Posterior cingulate gyrus (tissue), 11 donors: Measurements from ENCODE around the gene CALHM6.
A peak's percentile ranks its signal among the peaks of the same experiment; 100 is the strongest.

Experiments used
- DNase-seq, 10 donors: peaks; one replicate each; pipeline versions ENCODE4 v3.0.0 to v3.0.0-alpha.2; 2020 to 2021; ENCODE audit warnings: mixed read lengths in 3 of 10
- intact Hi-C: fragments of 100-400 bp; cut with DNase I; formaldehyde crosslinking; loops from one replicate; pipeline ENCODE4 v1.15.1; 2023

The CALHM6 gene

DNA sequence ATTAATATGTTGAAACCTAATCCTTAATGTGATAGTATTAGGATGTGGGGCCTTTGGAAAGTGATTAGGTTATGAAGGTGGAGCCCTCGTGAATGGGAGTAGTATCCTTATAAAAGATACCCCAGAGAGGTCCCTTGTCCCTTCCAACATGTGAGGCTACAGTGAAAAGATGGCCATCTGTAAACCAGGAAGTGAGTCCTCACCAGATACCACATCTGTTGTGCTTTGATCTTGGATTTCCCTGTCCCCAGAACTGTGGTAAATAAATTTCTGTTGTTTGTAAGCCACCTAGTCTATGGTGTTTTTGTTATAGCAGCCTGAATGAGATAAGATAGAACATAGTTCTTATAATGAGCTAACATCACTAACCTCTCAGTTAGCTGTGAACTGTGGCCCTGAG, 16.6 kb upstream of the CALHM6 start:
- DNase-seq: no peak
- intact Hi-C loops: no loop called here

DNA sequence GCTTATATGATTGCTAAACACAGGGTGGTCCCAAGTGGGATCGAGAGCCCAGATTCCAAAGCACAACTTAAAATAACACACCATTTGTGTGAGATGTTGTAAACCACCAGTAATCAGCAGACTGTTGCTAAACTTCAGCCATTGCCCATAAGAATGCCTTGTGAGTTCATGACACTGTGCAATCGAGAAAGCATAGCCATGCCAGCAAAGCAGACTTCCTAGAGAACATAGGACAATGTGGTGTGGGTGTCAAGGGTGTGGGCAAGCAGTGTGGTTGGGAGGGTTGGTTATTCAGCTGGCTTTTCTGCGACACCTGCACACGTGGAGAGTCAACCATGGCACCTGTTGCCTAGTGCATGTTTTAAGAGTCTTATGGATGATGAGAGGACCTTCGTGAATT, 16.1 kb upstream of the CALHM6 start:
- intact Hi-C loops: no loop called here

DNA sequence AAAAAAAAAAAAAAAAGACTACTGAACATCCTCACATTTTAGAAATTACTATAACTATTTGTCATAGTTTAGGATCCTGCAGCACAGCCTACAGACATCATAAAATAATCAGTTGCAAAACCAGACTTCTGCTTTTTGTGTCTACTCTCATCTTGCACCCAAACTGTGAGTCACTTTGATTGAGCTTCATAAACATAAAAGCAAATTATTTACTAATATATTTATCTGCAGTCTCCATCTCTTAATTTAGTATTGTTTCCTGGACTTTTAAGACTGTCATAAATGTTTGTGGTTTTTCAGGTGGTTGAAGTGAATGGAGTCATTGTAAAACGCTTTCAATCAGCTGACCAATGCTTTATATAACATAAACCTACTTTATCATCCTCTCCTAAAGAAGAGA, 14.8 kb upstream of the CALHM6 start:
- intact Hi-C loops: no loop called here
- DNase-seq: no peak

More for the DNA sequence above, 16.1 kb upstream of the CALHM6 start:
- no peak for DNase-seq

DNA sequence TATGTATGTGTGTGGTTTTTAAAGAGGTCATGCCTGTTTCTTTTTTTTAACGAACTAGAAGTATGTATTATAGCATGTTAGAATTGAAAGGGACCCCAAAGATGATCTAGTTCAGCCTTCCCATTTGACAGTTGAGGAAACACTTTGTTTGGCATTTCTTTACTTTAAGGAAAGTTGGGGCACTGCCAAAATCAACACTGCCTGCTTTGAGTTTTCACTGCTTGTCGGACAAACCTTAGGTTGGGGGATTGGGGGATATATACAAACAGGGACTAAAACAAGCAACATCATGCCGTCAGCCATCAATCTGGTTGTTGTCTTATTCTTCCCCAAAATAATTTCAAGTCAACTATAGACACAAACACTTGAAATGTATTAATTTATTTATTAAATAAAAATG, 14.1 kb upstream of the CALHM6 start:
- intact Hi-C loops: no loop called here
- no peak for DNase-seq

DNA sequence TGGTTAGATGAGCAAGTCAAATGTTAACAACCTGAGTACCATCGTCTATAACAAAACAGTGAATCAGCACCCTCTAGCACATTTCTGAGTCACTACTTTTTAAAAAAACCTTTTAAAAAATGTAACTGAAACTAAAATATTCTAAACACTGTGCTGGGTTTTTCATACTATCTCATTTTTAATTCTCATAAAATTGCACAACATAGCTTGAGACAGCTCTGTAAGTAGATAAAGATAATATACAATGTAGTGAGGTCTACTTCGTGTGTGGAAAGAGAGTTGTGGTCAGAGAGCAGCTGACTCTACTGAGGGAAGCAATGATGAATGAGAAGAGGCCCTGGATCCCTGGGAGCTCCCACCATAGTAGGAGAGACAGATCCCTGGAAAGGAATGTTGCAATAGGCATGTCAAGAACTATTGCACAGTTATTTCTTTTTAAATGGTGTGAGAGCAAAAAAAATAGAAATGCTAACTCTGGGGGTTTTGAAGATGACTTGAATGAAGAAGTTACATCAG, 13.6 kb upstream of the CALHM6 start:
- no peak for DNase-seq
- intact Hi-C loops: no loop called here

DNA sequence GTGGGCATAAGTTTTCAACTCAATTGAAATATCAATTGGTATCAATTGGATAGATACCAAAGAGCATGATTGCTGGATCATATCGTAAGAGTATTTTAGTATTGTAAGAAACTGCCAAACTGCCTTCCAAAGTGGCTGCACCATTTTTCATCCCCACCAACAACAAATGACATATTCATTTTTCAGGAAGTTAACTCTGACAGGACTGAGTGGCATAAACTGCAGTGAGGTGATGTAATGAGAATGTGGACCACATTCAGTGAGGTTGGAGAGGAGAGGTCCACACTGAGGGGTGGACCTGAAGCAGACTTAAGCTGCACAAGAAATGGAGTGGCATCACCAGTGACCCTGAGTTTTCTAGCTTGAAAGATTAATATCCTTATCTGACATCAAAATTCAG, 11.6 kb upstream of the CALHM6 start:
- no peak for DNase-seq
- intact Hi-C loops: no loop called here

DNA sequence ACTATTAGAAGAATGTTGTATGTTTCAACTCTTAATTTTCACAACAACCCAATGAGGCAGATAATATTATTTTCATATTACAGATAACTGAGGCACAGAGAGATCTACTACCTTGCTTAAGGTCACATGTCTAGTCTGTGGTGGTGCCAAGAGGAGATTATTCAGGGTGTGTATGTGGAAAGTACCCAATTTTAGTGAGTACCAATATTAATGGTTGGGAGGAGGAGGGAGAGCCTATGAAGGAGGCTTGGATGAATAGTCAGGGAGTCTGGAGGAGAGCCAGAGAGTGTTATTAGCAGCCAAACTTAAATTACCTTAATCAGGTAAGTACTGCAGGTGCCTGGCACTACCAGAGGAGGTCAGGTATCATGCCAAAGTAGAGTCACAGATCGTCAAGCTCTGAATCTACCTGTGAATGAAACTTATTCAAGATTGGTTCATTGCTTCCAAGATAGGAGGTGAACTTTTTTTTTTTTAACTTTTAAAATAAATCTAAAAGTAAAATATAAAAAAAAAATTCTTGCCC, 10.9 kb upstream of the CALHM6 start:
- intact Hi-C loops: no loop called here
- DNase-seq: no peak

DNA sequence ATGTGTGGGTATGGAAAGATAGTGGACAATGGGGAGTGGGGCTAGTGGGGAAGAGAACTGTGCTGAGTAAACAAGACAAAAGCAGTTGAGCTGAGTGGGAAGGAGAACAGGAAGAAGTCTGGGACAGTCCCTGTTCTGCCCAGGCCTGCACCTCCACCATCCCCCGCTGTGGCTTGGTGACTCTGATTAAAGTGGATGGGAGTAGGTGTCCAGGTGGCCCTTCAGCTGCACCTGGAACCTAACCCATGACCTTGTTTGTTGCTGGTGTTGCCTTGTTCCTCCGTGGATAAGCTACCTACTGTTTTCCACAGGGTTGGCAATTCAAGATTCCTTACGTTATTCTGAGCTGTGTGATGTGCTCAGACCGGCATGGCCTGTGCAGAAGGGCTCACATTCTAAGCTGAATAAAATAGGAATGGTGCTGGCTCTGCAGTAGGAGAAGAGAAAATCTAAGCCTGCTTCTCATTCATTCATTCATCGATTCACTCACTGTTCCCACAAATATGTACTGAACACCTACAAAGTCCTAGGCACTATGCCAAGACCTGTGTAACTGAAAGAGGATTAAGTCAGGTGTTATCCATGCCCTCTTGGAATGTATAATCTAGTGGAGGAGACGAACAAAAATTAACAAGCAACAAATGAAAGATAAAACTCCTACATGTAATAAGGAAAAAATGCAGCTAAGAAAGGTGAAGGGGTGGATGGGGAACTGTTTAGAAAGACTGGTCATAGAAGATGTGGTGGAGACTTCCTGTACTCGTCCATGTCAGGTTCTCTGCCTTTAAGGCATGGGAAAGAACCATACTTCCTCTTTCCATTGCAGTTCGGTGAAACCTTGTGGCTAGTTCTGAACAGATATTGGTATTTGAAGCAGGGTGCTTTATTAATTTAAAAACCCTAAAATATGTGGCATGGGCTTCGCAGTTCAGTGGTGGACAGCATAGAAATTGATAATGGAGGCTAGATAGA, 10.1 kb upstream of the CALHM6 start:
- intact Hi-C loops: no loop called here
- DNase-seq: no peak

DNA sequence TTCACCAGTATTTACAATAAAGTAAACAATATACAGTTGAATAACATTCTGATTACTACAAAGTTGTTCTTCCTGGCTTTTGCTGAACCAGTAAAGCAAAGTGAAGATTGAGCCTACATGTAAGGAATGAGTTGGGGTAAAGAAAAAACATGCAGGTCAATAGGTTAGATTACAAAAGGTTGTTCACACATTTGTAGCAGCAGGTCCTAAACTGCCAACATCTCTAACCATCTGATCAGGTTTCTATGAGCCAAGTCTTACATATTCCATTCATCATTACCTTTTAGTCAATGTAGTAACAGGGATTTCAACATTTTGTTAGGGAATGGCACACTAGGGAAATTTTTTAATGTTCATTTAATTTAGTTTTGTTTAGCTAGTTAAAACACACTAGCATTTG, 9.3 kb upstream of the CALHM6 start:
- DNase-seq: no peak
- intact Hi-C loops: no loop called here

DNA sequence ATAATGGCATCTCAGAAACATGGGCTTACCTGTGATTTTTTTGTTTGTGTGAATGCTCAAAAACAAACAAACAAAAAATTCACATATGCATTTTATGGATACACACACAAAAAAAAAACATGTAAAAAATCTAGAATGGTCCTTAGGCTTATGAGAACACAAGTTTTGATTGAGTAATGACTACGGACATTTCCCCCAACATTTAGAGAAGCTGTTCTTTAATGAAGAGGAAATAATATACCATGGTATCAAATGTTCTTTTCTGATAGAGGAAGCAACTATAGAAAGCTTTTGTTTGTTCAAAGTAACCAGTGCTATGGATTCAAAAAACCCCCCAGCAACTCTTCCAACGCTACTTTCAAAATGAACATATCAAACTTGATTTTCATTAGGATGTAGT, 8.6 kb upstream of the CALHM6 start:
- no peak for DNase-seq
- intact Hi-C loops: no loop called here

DNA sequence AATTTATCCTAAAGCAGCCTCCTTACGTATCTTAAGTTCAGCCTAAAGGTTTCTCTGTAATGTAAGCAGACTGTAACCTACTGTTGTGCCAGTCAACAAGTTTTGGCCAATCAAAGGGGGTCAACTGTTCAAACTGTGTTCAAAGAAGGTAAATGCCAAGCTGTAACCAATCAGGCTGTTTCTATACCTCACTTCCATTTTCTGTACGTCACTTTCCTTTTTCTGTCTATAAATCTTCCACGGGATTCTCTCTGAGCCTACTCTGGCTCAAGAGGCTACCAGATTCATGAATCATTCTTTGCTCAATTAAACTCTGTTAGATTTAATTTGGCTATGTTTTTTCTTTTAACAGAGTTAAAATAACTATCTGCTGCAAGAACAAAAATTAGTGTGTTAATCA, 5.1 kb upstream of the CALHM6 start:
- no peak for DNase-seq
- intact Hi-C loops: no loop called here

DNA sequence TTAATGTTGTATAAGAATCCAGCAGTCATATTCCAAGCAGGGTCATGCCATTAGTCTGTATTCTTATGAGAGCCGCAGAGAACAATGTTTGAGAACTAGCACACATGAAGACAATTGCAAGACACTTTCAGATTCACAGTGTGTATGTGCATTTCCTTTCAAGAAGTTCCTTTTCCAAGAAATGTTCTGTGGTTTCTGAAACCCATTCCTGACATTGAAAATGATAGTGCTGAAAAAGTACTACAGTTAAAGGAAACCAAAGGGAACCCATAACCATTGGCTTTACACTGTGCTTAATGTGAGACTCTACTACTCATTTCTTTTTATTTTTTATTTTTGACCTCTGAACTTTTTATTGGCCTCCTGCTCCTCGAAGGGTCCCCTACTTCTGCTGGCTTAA, 4.2 kb upstream of the CALHM6 start:
- no peak for DNase-seq
- intact Hi-C loops: no loop called here

DNA sequence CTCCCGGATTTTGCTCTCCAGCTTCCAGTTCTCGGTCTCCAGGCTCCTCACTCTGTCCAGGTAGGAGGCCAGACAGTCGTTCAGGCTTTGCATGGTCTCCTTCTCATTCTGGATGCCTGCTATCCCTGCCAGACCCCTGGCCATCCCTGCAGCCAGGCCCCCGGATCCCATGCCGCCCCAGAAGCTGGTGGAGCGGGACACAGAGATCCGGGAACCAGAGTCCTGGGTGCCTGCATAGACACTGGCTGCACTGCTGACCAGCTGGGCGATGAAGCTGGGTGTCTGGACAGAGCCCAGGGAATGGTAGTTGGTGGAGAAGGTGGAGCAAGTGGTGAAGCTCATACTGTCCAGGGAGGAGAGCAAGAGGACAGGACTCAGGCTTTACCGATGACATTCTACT, 2.9 kb upstream of the CALHM6 start:
- DNase-seq: peak in 3 of 10 donors; percentile 66 to 70 (median 67)
- intact Hi-C loops: no loop called here

DNA sequence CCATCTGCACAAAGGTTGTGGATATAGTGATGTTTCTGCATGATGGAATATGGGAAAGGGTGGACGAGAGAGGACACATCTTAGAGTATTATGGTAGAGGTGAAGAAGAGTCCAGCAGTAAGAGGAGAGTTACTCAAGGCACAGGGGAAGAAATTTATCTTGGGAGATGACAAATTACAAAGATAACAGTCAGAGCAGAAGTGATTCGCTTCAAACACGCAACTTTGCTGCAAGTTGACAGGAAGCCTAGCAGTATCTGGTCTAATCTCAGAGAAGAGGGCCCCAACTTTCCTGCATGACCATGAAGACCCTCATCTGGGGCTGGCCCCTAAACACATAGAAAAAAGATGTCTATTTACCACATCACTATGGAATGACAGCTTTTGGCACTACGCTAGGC, 1.2 kb upstream of the CALHM6 start:
- intact Hi-C loops: no loop called here
- DNase-seq: no peak

DNA sequence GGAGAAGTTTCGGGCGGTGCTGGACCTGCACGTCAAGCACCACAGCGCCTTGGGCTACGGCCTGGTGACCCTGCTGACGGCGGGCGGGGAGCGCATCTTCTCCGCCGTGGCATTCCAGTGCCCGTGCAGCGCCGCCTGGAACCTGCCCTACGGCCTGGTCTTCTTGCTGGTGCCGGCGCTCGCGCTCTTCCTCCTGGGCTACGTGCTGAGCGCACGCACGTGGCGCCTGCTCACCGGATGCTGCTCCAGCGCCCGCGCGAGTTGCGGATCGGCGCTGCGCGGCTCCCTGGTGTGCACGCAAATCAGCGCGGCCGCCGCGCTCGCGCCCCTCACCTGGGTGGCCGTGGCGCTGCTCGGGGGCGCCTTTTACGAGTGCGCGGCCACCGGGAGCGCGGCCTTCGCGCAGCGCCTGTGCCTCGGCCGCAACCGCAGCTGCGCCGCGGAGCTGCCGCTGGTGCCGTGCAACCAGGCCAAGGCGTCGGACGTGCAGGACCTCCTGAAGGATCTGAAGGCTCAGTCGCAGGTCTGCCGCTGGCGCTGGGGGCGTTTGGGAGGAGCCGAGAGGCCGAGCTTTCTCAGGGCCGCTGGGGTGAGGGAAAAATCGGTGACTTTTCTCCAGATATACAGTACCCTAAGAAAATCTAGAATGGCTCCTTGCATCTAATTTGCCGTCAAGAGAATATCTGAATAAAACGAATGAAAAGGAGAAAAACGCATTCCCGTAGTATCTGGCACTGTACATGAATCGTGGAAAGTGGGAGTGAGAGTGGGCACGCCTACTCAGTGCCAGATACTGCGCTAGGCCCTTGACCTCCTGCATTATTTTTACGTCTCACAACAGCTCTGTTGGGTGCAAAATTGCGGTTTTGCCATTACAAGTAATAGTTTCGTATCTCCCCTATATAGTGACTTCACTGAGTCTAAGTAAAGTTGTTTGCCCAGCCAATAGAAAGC, 1.0 kb downstream of the CALHM6 start:
- intact Hi-C loops: no loop called here
- DNase-seq: peak in 8 of 10 donors; percentile 14 to 92 (median 40)

DNA sequence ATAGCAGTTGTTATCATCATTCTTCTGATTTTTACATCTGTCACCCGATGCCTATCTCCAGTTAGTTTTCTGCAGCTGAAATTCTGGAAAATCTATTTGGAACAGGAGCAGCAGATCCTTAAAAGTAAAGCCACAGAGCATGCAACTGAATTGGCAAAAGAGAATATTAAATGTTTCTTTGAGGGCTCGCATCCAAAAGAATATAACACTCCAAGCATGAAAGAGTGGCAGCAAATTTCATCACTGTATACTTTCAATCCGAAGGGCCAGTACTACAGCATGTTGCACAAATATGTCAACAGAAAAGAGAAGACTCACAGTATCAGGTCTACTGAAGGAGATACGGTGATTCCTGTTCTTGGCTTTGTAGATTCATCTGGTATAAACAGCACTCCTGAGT, 2.1 kb downstream of the CALHM6 start:
- intact Hi-C loops: no loop called here
- no peak for DNase-seq

DNA sequence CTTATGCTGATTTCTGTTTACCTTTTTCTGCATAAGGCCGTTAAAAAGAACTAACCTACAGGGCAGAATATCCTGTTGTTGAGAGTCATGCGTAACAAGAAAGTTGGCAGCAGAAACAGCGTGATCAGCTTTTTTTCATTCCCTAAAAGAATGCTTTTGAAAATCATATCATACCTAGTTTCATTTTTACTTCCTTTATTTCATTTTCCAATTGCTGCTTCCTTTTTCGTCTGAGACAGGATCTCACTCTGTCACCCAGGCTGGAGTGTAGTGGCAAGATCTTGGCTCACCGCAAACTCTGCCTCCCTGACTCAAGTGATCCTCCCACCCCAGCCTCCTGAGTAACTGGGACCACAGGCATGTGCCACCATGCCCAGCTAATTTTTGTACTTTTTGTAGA, 4.1 kb downstream of the CALHM6 start:
- DNase-seq: no peak
- intact Hi-C loops: no loop called here

DNA sequence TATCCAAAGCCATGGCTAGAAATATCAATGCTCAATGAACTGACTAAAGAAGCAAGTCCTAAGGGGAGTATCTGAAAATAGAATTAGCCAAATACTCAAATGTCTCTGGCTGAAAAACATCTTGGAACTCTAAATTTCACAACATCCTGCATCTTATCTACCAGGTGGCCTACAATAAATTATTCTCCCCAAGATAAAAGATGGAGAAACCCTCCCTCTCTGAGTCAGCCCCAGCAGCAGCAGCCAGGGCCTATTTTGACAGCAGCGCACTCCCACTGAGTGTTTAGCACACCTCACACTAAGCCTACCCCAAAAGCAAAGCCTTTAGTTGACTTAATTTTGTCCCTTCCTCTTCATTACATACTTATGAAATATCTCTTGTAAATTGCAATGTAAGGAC, 5.9 kb downstream of the CALHM6 start:
- intact Hi-C loops: no loop called here

DNA sequence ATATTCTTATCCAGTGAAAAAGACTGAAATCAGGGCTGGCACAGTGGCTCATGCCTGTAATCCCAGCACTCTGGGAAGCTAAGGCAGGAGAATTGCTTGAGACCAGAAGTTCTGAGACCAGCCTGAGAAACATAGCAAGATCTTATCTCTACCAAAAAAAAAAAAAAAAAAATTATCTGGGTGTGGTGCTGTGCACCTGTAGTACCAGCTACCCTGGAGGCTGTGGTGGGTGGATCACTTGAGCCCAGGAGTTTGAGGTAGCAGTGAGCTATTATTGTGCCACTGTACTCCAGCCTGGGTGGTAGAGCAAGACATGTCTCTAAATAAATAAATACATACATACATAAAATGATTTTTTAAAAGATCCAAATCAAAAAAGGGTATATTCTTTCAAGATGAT, 6.3 kb downstream of the CALHM6 start:
- intact Hi-C loops: no loop called here

More for the DNA sequence above, 5.9 kb downstream of the CALHM6 start:
- DNase-seq: no peak

DNA sequence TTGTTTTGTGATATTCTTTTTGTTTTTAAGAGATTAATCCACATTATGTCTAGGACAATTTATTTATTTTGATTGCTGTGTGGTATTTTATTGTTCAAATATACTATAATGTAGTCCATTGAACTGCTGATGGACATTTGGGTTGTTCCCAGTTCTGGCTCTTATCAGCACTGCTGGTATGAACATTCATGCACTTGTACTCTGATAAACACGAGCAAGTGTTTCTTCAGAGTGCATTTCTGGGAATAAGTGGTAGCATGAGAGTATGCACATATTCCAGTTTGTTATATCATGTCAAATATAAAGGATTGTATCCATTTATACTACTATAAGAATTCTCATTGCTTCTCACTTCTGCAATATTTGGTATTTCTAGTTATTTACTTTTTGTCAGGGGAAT, 7.1 kb downstream of the CALHM6 start:
- intact Hi-C loops: no loop called here
- DNase-seq: no peak

More for the DNA sequence above, 6.3 kb downstream of the CALHM6 start:
- no peak for DNase-seq

DNA sequence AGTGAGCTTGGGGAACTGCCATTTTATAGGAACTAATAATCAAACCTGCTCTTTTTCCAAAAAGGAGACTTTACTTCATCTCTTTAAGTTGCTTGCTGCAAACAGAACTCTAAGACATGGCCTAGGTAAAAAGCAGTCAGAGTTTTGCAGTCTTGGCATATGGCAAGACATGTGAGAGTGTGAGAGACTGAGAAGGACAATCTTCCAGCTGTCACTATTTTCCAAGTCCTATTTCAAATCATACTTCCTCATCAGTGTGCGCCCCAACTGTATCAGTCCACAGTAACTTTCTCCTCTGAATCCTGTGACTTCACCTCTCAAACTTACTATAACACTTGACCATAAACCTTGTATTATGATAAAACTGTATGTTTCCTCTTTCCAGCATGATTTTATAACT, 10.4 kb downstream of the CALHM6 start:
- no peak for DNase-seq
- intact Hi-C loops: no loop called here
